HepG2 (cell line): ENCODE data around the gene TIMM17A. TPM values are rescaled to one million over a fixed set of nuclear protein-coding genes. Genes with fewer than 3 reads are reported as not detected.

ENCODE experiments used
- ATAC-seq: fragments of 200-7000 bp; cut with Tn5 transposase; 3 replicates; pipeline ENCODE4 v1.9.1; 2020; ENCODE audit warnings: mild to moderate bottlenecking, moderate library complexity
- BruUV-seq: library from RNA; stranded (reverse); fragments of 400-500 nt; replicated peaks from 2 replicates; lab custom pipeline; 2021; lab: Mats Ljungman, UMichigan
- CTCF ChIA-PET: fragments of 300-600 bp; formaldehyde crosslinking; extraction: SDS; loops from one replicate; lab custom pipeline; 2021; ENCODE audit warnings: low total read pairs, inconsistent platforms, low intra/inter-chr PET ratio; lab: Yijun Ruan, JAX
- POLR2A ChIA-PET: fragments of 350-600 bp; sonication (Branson Sonifier 250); formaldehyde crosslinking; loops from one replicate; lab custom pipeline; 2020; ENCODE audit warnings: antibody characterized with exemption, inconsistent platforms; lab: Yijun Ruan, JAX
- DNase-seq: peaks from one replicate; pipeline ENCODE4 v3.0.0-alpha.2; 2015; ENCODE audit warnings: low spot score
- FAIRE-seq: peaks from 3 replicates; lab custom pipeline; 2011; peaks lifted over from hg19 to GRCh38; lab: Jason Lieb, UNC
- H2AFZ ChIP-seq: one replicate; pipeline ENCODE4 v1.6.1; 2011; ENCODE audit warnings: low read length, inconsistent platforms
- H3K27ac ChIP-seq: fragments of 300-600 bp; 3 replicates; pipeline ENCODE4 v1.8.0; 2011; ENCODE audit warnings: mixed run types, mild to moderate bottlenecking, mixed read lengths, low read length, inconsistent platforms; ENCODE audit not compliant: insufficient read depth; ENCODE audit errors: extremely low read length
- H3K27me3 ChIP-seq, 2 experiments: fragments of 200-600 bp in 1 of 2; 2 replicates in 1 of 2; 3 replicates in 1 of 2; pipeline versions ENCODE4 v1.6.0 to v1.8.0; 2011; ENCODE audit warnings: low read length in 2 of 2, mild to moderate bottlenecking in 2 of 2, moderate library complexity in 2 of 2, inconsistent platforms in 1 of 2; ENCODE audit not compliant: insufficient read depth in 2 of 2, control insufficient read depth in 1 of 2
- H3K36me3 ChIP-seq, 2 experiments: fragments of 200-600 bp in 1 of 2; replicated peaks in 1 of 2; 2 replicates in 1 of 2; 3 replicates in 1 of 2; pipeline versions ENCODE4 v1.5.1 to v1.8.0; 2011; ENCODE audit warnings: low read length in 2 of 2, inconsistent platforms in 1 of 2; ENCODE audit not compliant: insufficient read depth in 2 of 2, control insufficient read depth in 1 of 2
- H3K4me1 ChIP-seq: 2 replicates; pipeline ENCODE4 v1.5.1; 2012; ENCODE audit warnings: low read length, inconsistent platforms; ENCODE audit not compliant: insufficient read depth
- H3K4me2 ChIP-seq: 2 replicates; pipeline ENCODE4 v1.6.0; 2011; ENCODE audit warnings: low read depth, low read length, inconsistent platforms
- H3K4me3 ChIP-seq, 3 experiments: fragments of 200-600 bp in 1 of 3; sonication (generic), shearing (Covaris generic) in 1 of 3; replicated peaks in 1 of 3; 2 replicates each; pipeline ENCODE4 v1.5.1; 2011 to 2016; ENCODE audit warnings: low read length in 3 of 3, inconsistent platforms in 2 of 3, low read depth in 2 of 3, mild to moderate bottlenecking in 2 of 3, control low read depth in 1 of 3, mixed read lengths in 1 of 3; ENCODE audit not compliant: insufficient read depth in 1 of 3
- H3K79me2 ChIP-seq: one replicate; pipeline ENCODE4 v1.6.1; 2011; ENCODE audit warnings: low read length, inconsistent platforms; ENCODE audit not compliant: insufficient read depth
- H3K9ac ChIP-seq: 2 replicates; pipeline ENCODE4 v1.6.0; 2011; ENCODE audit warnings: mild to moderate bottlenecking, low read depth, low read length, inconsistent platforms; ENCODE audit not compliant: insufficient read depth
- H3K9me3 ChIP-seq: 2 replicates; pipeline ENCODE4 v1.5.1; 2012; ENCODE audit warnings: mild to moderate bottlenecking, low read length
- H4K20me1 ChIP-seq: 2 replicates; pipeline ENCODE4 v1.6.0; 2011; ENCODE audit warnings: inconsistent platforms, mild to moderate bottlenecking, low read length, moderate library complexity; ENCODE audit not compliant: insufficient read depth
- BORCS8-MEF2B ChIP-seq: sonication (generic); formaldehyde crosslinking; IDR thresholded peaks from 2 replicates; pipeline ENCODE4 v1.8.0; 2022; ENCODE audit warnings: mild to moderate bottlenecking, missing genetic modification reagents
- FOXA1 ChIP-seq, 2 experiments: fragments of 450-650 bp in 1 of 2; sonication (generic) in 1 of 2; formaldehyde crosslinking in 1 of 2; IDR thresholded peaks; 2 replicates each; pipeline versions ENCODE4 v1.4.0 to v1.6.1; 2016 to 2020; ENCODE audit warnings: missing genetic modification reagents in 1 of 2
- FOXK2 ChIP-seq: fragments of 450-650 bp; IDR thresholded peaks from 2 replicates; pipeline ENCODE4 v1.6.1; 2016
- HNF4A ChIP-seq: sonication (generic); formaldehyde crosslinking; IDR thresholded peaks from 2 replicates; pipeline ENCODE4 v1.4.0; 2020; ENCODE audit warnings: missing genetic modification reagents
- SSRP1 ChIP-seq: IDR thresholded peaks from 2 replicates; pipeline ENCODE4 v1.6.1; 2016; ENCODE audit warnings: control low read depth
- TGIF2 ChIP-seq: IDR thresholded peaks from 2 replicates; pipeline ENCODE4 v1.6.1; 2016; ENCODE audit warnings: control low read depth, missing compliant biosample characterization
- ZNF20 ChIP-seq: sonication (generic); formaldehyde crosslinking; IDR thresholded peaks from 2 replicates; pipeline ENCODE4 v1.4.0; 2020; ENCODE audit warnings: mild to moderate bottlenecking, moderate library complexity, missing genetic modification reagents
- ZNF615 ChIP-seq: sonication (generic); formaldehyde crosslinking; IDR thresholded peaks from 2 replicates; pipeline ENCODE4 v1.5.0; 2020; ENCODE audit warnings: mild to moderate bottlenecking, missing genetic modification reagents, borderline replicate concordance
- ZNF639 ChIP-seq: conservative IDR thresholded peaks from 2 replicates; pipeline ENCODE4 v1.6.1; 2018; ENCODE audit warnings: missing genetic modification reagents
- ZNF678 ChIP-seq: sonication (generic); formaldehyde crosslinking; IDR thresholded peaks from 2 replicates; pipeline ENCODE4 v1.4.0; 2020; ENCODE audit warnings: mild to moderate bottlenecking, missing genetic modification reagents
- ZNF740 ChIP-seq: sonication (generic); formaldehyde crosslinking; IDR thresholded peaks from 2 replicates; pipeline ENCODE4 v1.4.0; 2020; ENCODE audit warnings: missing genetic modification reagents
- ZNF772 ChIP-seq: sonication (generic); formaldehyde crosslinking; IDR thresholded peaks from 2 replicates; pipeline ENCODE4 v1.5.0; 2020; ENCODE audit warnings: mild to moderate bottlenecking, missing genetic modification reagents
- WGBS: methylation state at CpG from one replicate; pipeline ENCODE4 v1.1.6; 2017; ENCODE audit warnings: low lambda C conversion rate; 5-methylcytosine and 5-hydroxymethylcytosine counted together
- in situ Hi-C: cut with HindIII; loops from 2 replicates; pipeline ENCODE4 v1.10.0; 2017; ENCODE audit warnings: low pct_unique_long_range_greater_than_20kb; ENCODE audit not compliant: extremely low pct_ligation_motif_present
- intact Hi-C: fragments of 100-400 bp; cut with micrococcal nuclease; formaldehyde crosslinking; loops from one replicate; pipeline ENCODE4 v1.10.0; 2022; ENCODE audit not compliant: unreplicated experiment
- polyA plus RNA-seq, 8 experiments: library from polyadenylated mRNA; depleted of rRNA in 3 of 8; stranded (reverse) in 7 of 8; unstranded in 1 of 8; fragments of >200 nt; fragmentation: Illumina TruSeq in 4 of 8; extraction: Trizol in 4 of 8; gene quantifications; 2 replicates each; pipeline versions ENCODE4 v1.2.1 to v1.2.3, GENCODE V29; 2011 to 2016; ENCODE audit warnings: low read depth in 4 of 8, missing spikeins in 1 of 8, mixed read lengths in 1 of 8; ENCODE audit not compliant: insufficient read depth in 1 of 8
- total RNA-seq, 5 experiments: library from RNA; depleted of rRNA; stranded (reverse); fragments of >200 nt; fragmentation: Illumina TruSeq; extraction: Trizol; gene quantifications; 2 replicates each; pipeline ENCODE4 v1.2.3, GENCODE V29; 2016; ENCODE audit warnings: low read depth in 1 of 5

TIMM17A gene
- total and polyA plus RNA-seq, 2 of the 13 experiments (the other 11 are each of a cell fraction or from before 2014, with no cell fraction given), result 50.8 to 97.8 TPM

- no TSS peak for BruUV-seq
- Histone ChIP-seq H3K4me3 (no peak overlapping the region), H3K4me2 (no peak overlapping the region), H3K9me3 (no peaks in the 10 kb centered on the region), H3K79me2 (peaks cover 30% of the 10 kb centered on the region), H3K36me3 (peaks cover 10 to 26% of the 10 kb centered on the region in 2 experiments), H3K27ac (no peak overlapping the region), H3K9ac (no peak overlapping the region), H3K27me3 (no peaks in the 10 kb centered on the region), H4K20me1 (no peaks in the 10 kb centered on the region), H3K4me1 (peaks cover 26% of the 10 kb centered on the region), H2AFZ (no peak overlapping the region)
- no peak for FAIRE-seq
- POLR2A ChIA-PET, result no interaction called here
- in situ Hi-C loops (no loop called here), intact Hi-C loops (no loop called here)
- DNase-seq, result no peak
- no peak for ATAC-seq
- 79% methylated on average over 2 of the region's 2 CpGs for WGBS
- TF ChIP-seq TGIF2 (CRISPR knock-in tag), result no peak
- no peak for TF ChIP-seq BORCS8-MEF2B
- no peak for TF ChIP-seq ZNF740
- TF ChIP-seq ZNF20 (CRISPR knock-in tag), result no peak
- no peak for TF ChIP-seq ZNF678 (CRISPR knock-in tag)
- TF ChIP-seq ZNF615 (CRISPR knock-in tag), result no peak
- TF ChIP-seq ZNF639 (CRISPR knock-in tag), result no peak
- no peak for TF ChIP-seq FOXA1 (IDR thresholded peaks at IDR 0.05)
- no peak for TF ChIP-seq FOXA1 (CRISPR knock-in tag; IDR thresholded peaks at IDR 0.05)
- no peak for TF ChIP-seq ZNF772 (CRISPR knock-in tag)
- TF ChIP-seq FOXK2, result no peak
- no peak for TF ChIP-seq HNF4A (CRISPR knock-in tag)
- TF ChIP-seq SSRP1, result no peak
- CTCF ChIA-PET, result no interaction called here
Measured at GRCh38 chr1:201985355-201985754, 30.1 kb downstream of the TIMM17A start.
